Stimulated activated memory B cell treated with anti-CD40 and anti-IgM and Interleukin-4, amounts not matched to agents 10 μg/mL and 1 μg/mL and 100 μg/mL, for 72 hours (primary cell): ENCODE data around the gene LRRC4C.
"Not testable (repeated sequence)": the region's sequence is repeated elsewhere in the genome, so short reads cannot be mapped to it uniquely, and the experiment has no call there.

ENCODE experiments used
- ATAC-seq: fragments of 150-1000 bp; cut with Tn5 transposase; 2 replicates; pipeline ENCODE4 v1.10.0; 2021
- H3K27ac Mint-ChIP-seq: one replicate; pipeline ENCODE4 v1.8.0; 2022; ENCODE audit warnings: mild to moderate bottlenecking, mixed read lengths
- H3K27me3 Mint-ChIP-seq: one replicate; pipeline ENCODE4 v1.8.0; 2022; ENCODE audit warnings: mixed read lengths
- H3K36me3 Mint-ChIP-seq: one replicate; pipeline ENCODE4 v1.8.0; 2022; ENCODE audit warnings: mixed read lengths
- H3K4me1 Mint-ChIP-seq: one replicate; pipeline ENCODE4 v1.8.0; 2022; ENCODE audit warnings: mixed read lengths
- H3K4me3 Mint-ChIP-seq: one replicate; pipeline ENCODE4 v1.8.0; 2022; ENCODE audit warnings: mild to moderate bottlenecking, moderate library complexity, mixed read lengths
- H3K9me3 Mint-ChIP-seq: one replicate; pipeline ENCODE4 v1.8.0; 2022; ENCODE audit warnings: mixed read lengths

Gene LRRC4C

DNA sequence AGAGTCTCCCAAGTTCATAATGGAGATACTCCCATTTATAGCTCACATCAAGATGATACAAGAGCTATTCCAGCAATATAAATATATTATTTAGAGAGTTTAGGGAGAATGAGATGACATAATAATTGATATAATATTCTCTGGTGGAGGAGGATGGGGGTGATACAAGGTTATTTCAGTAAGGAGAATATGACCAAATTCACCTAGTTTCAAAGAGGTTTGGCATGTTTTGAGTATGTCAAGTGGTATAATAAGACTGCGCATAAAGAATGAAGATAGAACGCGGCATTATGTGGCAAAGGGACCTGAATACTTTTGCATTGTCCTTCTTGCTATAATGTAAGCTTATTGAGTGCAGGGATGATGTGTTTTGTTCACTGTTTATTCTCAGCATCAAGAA is 1283.5 kb downstream of the LRRC4C start:
- H3K27ac Mint-ChIP-seq, result no peak overlapping the region
- H3K36me3 Mint-ChIP-seq, result no peaks in the 10 kb centered on the region
- no peak for ATAC-seq
- H3K4me1 Mint-ChIP-seq, result no peaks in the 10 kb centered on the region
- no peaks in the 10 kb centered on the region for H3K27me3 Mint-ChIP-seq
- H3K4me3 Mint-ChIP-seq, result no peak overlapping the region
- H3K9me3 Mint-ChIP-seq, result peaks cover 10% of the 10 kb centered on the region

DNA sequence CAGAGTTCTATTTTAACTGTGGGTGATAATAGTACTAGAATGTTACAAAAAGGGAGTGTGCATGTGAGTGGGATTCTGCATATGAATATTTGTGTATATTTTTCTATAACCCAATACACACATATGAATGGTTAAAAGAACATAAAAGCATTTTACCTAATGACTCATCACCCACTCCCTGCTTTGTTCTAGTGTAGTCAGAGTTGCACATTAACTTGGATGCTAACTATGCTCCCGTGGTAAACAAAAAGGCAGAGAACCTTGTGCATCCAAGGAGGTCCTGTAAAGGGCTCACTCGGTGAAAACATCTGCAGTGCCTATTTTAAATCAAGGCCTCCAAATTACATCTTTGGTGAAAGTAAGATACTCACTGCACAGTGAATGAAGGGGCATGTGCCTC is 1289.4 kb downstream of the LRRC4C start:
- Mint-ChIP-seq H3K36me3 (no peaks in the 10 kb centered on the region), H3K27ac (no peak overlapping the region), H3K4me3 (no peak overlapping the region), H3K9me3 (peaks cover 12% of the 10 kb centered on the region), H3K27me3 (no peaks in the 10 kb centered on the region), H3K4me1 (no peaks in the 10 kb centered on the region)
- no peak for ATAC-seq

- Mint-ChIP-seq H3K27ac (no peak overlapping the region), H3K36me3 (no peaks in the 10 kb centered on the region), H3K9me3 (peaks cover 13% of the 10 kb centered on the region), H3K27me3 (no peaks in the 10 kb centered on the region), H3K4me3 (no peak overlapping the region), H3K4me1 (no peaks in the 10 kb centered on the region)
- no peak for ATAC-seq
Observed at GRCh38 chr11:40168414-40168813, 1291.0 kb downstream of the LRRC4C start.

DNA sequence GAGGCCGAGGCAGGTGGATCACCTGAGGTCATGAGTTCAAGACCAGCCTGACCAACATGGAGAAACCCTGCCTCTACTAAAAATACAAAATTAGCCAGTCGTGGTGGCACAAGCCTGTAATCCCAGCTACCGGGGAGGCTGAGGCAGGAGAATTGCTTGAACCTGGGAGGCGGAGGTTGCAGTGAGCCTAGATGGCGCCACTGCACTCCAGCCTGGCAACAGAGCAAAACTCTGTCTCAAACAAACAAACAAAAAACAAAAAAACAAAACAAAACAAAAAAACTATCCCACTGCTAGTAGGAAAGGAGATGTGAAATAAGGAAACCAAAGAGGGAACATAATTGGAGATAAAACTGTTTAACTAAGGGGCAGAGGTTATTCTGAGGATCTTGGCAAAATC is 1291.6 kb downstream of the LRRC4C start:
- H3K9me3 Mint-ChIP-seq, result peaks cover 13% of the 10 kb centered on the region
- ATAC-seq, H3K27ac Mint-ChIP-seq, H3K4me3 Mint-ChIP-seq, H3K4me1 Mint-ChIP-seq, H3K27me3 Mint-ChIP-seq, H3K36me3 Mint-ChIP-seq: not testable (repeated sequence)

- Mint-ChIP-seq H3K27me3 (no peaks in the 10 kb centered on the region), H3K27ac (no peak overlapping the region), H3K4me1 (no peaks in the 10 kb centered on the region), H3K4me3 (no peak overlapping the region), H3K36me3 (no peaks in the 10 kb centered on the region), H3K9me3 (peaks cover 8% of the 10 kb centered on the region)
- ATAC-seq, result no peak
Observed at GRCh38 chr11:40166892-40167291, 1292.6 kb downstream of the LRRC4C start.

DNA sequence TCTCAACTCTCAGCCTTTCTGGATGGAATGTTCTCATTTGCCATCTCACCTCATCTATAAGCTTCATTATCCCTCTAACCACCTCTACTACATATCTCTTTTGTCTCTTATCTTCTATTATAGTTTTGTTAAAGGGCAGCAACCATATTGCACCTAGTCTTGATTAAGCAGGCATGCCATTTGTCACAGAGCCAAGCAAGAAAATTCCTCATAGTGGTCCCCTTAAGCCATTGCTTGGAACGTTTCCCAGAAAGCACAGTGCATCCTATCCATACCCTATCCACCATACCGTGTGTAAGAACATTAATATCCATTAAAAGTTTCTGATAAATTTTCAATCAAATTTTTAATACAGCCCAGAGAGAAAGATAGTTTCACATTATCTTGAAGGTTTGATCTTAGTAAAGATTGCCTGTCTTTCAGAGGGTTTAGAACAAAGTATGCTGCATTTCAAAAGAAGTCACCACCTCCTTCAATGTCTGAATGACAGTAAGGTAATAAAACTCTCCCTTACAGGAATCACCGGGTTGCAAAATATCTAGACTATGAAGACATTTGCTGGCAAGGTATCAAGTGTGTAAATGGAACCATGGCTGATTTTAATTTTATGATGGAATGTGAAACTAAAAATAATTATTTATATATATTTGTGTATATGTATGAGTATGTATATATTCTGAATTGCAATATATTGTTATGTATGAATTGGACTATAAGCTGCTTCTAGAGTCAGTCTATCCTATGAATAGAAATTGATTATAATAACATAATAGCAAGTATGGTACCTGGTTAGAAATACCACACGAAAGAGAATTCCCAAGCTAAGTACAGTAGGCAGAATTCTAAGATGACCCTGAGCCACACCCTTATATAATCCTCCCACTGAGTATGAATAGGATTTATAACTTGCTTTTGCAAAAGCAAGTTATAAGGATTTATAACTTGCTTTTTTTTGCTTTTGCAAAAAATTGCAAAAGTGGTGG is 1296.3 kb downstream of the LRRC4C start:
- peaks cover 4% of the 10 kb centered on the region for H3K9me3 Mint-ChIP-seq
- no peak overlapping the region for H3K27ac Mint-ChIP-seq
- no peaks in the 10 kb centered on the region for H3K36me3 Mint-ChIP-seq
- H3K4me3 Mint-ChIP-seq, result no peak overlapping the region
- no peaks in the 10 kb centered on the region for H3K27me3 Mint-ChIP-seq
- H3K4me1 Mint-ChIP-seq, result no peaks in the 10 kb centered on the region
- no peak for ATAC-seq

- no peaks in the 10 kb centered on the region for H3K36me3 Mint-ChIP-seq
- ATAC-seq, result no peak
- H3K4me3 Mint-ChIP-seq, result no peak overlapping the region
- H3K9me3 Mint-ChIP-seq, result peaks cover 8% of the 10 kb centered on the region
- no peaks in the 10 kb centered on the region for H3K4me1 Mint-ChIP-seq
- H3K27me3 Mint-ChIP-seq, result no peaks in the 10 kb centered on the region
- H3K27ac Mint-ChIP-seq, result no peak overlapping the region
Observed at GRCh38 chr11:40161854-40162410, 1297.5 kb downstream of the LRRC4C start.

DNA sequence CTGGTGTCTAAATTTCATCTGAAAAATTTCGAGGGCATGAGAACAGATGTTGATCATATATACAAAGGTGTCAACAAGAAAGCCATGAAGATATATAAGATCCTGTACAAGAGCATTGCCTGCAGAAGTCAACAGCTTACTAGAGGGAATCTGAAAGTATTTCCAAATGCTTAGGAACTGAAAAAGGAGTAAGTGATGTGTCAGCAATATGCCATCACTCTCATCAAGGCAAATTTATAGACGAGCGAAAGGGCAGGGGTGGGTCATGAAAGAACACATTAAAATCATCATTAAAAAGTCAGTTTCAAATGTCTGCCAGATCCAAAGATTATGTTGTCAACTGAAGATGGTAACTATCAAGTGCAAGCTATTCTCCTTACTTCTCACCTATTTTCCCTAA is 1299.0 kb downstream of the LRRC4C start:
- Mint-ChIP-seq H3K36me3 (no peaks in the 10 kb centered on the region), H3K4me3 (no peak overlapping the region), H3K27ac (no peak overlapping the region), H3K27me3 (no peaks in the 10 kb centered on the region), H3K9me3 (peaks cover 12% of the 10 kb centered on the region), H3K4me1 (no peaks in the 10 kb centered on the region)
- ATAC-seq, result no peak

DNA sequence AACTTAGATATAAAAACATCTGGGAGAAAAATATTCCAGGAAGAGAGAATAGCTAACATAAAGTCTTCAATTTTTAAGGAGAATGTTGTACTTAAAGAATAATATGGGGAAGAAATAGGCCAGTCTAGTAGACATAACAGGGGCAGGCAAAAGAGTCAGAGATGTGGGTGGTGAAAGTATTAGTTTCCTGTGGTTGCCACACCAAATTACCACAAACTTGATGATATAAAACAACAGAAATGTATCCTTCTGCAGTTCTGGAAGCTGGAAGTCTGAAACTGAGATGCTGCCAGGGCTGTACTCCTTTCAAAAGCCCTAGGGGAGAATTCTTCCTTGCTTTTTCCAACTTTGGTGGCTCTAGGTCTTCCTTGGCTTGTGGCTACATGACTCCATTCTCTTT is 1309.7 kb downstream of the LRRC4C start:
- no peak overlapping the region for H3K4me3 Mint-ChIP-seq
- H3K27ac Mint-ChIP-seq, result no peak overlapping the region
- H3K4me1 Mint-ChIP-seq, result no peaks in the 10 kb centered on the region
- no peak for ATAC-seq
- no peaks in the 10 kb centered on the region for H3K27me3 Mint-ChIP-seq
- H3K36me3 Mint-ChIP-seq, result no peaks in the 10 kb centered on the region
- H3K9me3 Mint-ChIP-seq, result peaks cover 5% of the 10 kb centered on the region

DNA sequence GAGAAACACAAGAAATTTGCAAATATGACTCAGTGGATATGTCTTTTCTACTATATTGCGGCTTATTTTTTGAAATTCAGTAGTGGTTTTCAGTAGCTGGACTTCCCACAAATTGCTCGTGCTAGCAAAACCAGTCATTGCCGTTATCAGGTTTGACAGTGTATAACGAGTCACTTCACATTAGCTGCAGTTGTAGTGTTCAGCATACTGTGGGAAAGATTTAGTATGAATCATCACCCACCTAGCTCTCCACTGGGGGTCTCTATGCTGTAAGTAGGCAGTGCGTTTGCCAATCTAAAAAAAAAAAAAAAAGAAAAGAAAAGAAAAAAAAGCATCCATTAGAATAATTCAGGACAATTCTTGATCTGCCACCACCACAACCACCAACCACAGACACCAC is 1318.9 kb downstream of the LRRC4C start:
- H3K36me3 Mint-ChIP-seq, result no peaks in the 10 kb centered on the region

GRCh38 chr11:40139536-40139935 is 1319.9 kb downstream of the LRRC4C start:
- H3K36me3 Mint-ChIP-seq, result no peaks in the 10 kb centered on the region
- peaks cover 10% of the 10 kb centered on the region for H3K9me3 Mint-ChIP-seq
- no peaks in the 10 kb centered on the region for H3K4me1 Mint-ChIP-seq
- no peak for ATAC-seq
- no peak overlapping the region for H3K4me3 Mint-ChIP-seq
- no peak overlapping the region for H3K27ac Mint-ChIP-seq
- H3K27me3 Mint-ChIP-seq, result no peaks in the 10 kb centered on the region

More for the DNA sequence above, 1318.9 kb downstream of the LRRC4C start:
- H3K9me3 Mint-ChIP-seq, result peaks cover 10% of the 10 kb centered on the region
- ATAC-seq, result no peak
- no peak overlapping the region for H3K27ac Mint-ChIP-seq
- H3K4me1 Mint-ChIP-seq, result no peaks in the 10 kb centered on the region
- no peak overlapping the region for H3K4me3 Mint-ChIP-seq
- no peaks in the 10 kb centered on the region for H3K27me3 Mint-ChIP-seq

DNA sequence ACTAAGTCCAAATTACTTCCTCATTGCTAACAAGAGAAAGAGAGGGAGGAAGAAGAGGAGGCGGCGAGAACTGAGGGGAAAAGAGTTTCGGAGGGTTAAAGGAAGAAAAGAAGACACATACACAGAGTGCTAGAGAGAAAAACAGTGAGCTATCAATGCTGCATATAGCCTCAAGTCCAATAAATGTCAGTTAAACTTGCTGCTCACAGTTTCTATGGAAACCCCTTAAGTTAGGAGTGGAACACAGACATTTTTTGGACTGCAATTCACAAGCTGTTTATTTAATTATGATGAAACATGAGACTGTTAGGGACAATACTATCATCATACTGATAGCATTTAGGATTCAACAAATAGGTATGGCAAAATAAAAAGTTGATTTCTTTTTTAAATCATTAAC is 1320.4 kb downstream of the LRRC4C start:
- Mint-ChIP-seq H3K36me3 (no peaks in the 10 kb centered on the region), H3K4me3 (no peak overlapping the region), H3K27ac (no peak overlapping the region), H3K9me3 (peaks cover 11% of the 10 kb centered on the region), H3K27me3 (no peaks in the 10 kb centered on the region), H3K4me1 (no peaks in the 10 kb centered on the region)
- no peak for ATAC-seq

- Mint-ChIP-seq H3K27me3 (no peaks in the 10 kb centered on the region), H3K4me1 (no peaks in the 10 kb centered on the region), H3K4me3 (no peak overlapping the region)
Observed at GRCh38 chr11:40134820-40135570, 1324.5 kb downstream of the LRRC4C start.

GRCh38 chr11:40133498-40133897 is 1326.0 kb downstream of the LRRC4C start:
- H3K27ac Mint-ChIP-seq, result no peak overlapping the region
- peaks cover 7% of the 10 kb centered on the region for H3K9me3 Mint-ChIP-seq
- H3K4me3 Mint-ChIP-seq, result no peak overlapping the region
- no peaks in the 10 kb centered on the region for H3K4me1 Mint-ChIP-seq
- H3K27me3 Mint-ChIP-seq, result no peaks in the 10 kb centered on the region
- ATAC-seq, result no peak
- H3K36me3 Mint-ChIP-seq, result no peaks in the 10 kb centered on the region

More at GRCh38 chr11:40134820-40135570, 1324.5 kb downstream of the LRRC4C start:
- no peak for ATAC-seq
- no peak overlapping the region for H3K27ac Mint-ChIP-seq
- no peaks in the 10 kb centered on the region for H3K36me3 Mint-ChIP-seq
- H3K9me3 Mint-ChIP-seq, result peaks cover 7% of the 10 kb centered on the region

DNA sequence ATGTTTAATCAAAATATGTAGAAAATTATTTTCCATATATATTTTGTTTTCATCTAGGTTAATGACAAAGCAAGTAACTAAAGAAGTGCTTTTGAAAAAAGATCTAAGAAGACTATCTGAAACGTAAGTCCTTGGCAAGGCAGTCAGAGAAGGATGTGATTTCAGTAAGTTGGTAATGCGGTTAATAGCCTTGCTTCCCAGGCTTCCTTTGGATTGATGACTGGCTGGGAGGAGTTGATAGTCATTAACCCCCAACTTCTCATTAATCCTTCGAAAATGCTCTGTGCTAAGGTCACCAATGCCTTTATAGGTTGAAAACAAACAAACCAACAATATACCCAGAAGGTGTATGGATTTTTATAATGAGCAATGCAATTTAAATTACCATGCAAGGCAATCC is 1326.5 kb downstream of the LRRC4C start:
- H3K9me3 Mint-ChIP-seq, result peaks cover 7% of the 10 kb centered on the region
- no peaks in the 10 kb centered on the region for H3K4me1 Mint-ChIP-seq
- no peak for ATAC-seq
- H3K27me3 Mint-ChIP-seq, result no peaks in the 10 kb centered on the region
- no peak overlapping the region for H3K4me3 Mint-ChIP-seq
- no peak overlapping the region for H3K27ac Mint-ChIP-seq
- H3K36me3 Mint-ChIP-seq, result no peaks in the 10 kb centered on the region
